Measurements from ENCODE around the gene ARMC6.

- no peak for TF ChIP-seq EZH2 (optimal IDR thresholded peaks at IDR 0.05; ENCODE audit: low read depth, low read length)
- TF ChIP-seq CTCF (IDR thresholded peaks at IDR 0.05; ENCODE audit: low read length): no peak
Observed at GRCh38 chr19:19031891-19032290, 1.5 kb upstream of the ARMC6 start.

All from MM.1S (cell line).